Endothelial cell of umbilical vein (primary cell): ENCODE data around the gene SIAH1. TPM values are rescaled to one million over a fixed set of nuclear protein-coding genes. Genes with fewer than 3 reads are reported as not detected.
A peak's percentile ranks its signal among the peaks of the same experiment; 100 is the strongest.

Experiments used
- BruUV-seq: library from RNA; stranded (reverse); fragments of 400-500 nt; replicated peaks from 2 replicates; lab custom pipeline; 2021; lab: Mats Ljungman, UMichigan
- CTCF ChIA-PET: fragments of 300-600, 350-600 bp; sonication (Branson Sonifier 250); formaldehyde crosslinking; loops from one replicate; lab custom pipeline; 2021; ENCODE audit warnings: antibody characterized with exemption, inconsistent platforms; lab: Charles Lee
- POLR2A ChIA-PET: fragments of 300-600, 350-600 bp; sonication (Branson Sonifier 250); formaldehyde crosslinking; loops from one replicate; lab custom pipeline; 2021; ENCODE audit warnings: antibody characterized with exemption, inconsistent platforms; lab: Charles Lee
- DNase-seq: peaks from one replicate; pipeline ENCODE4 v3.0.0-alpha.2; 2011; ENCODE audit warnings: low read depth, low spot score
- FAIRE-seq: peaks from 2 replicates; lab custom pipeline; 2011; peaks lifted over from hg19 to GRCh38; lab: Jason Lieb, UNC
- H2AFZ ChIP-seq: 2 replicates; pipeline ENCODE4 v1.6.0; 2012; ENCODE audit warnings: low read depth, low read length, control low read depth, inconsistent platforms
- H3K27ac ChIP-seq: 2 replicates; pipeline ENCODE4 v1.5.1; 2011; ENCODE audit warnings: low read depth, mild to moderate bottlenecking, control low read depth, low read length, moderate library complexity; ENCODE audit not compliant: insufficient read depth
- H3K27me3 ChIP-seq, 2 experiments: 2 replicates each; pipeline versions ENCODE4 v1.6.0 to v1.6.1; 2011; ENCODE audit warnings: low read length in 2 of 2, mixed read lengths in 1 of 2; ENCODE audit not compliant: control insufficient read depth in 2 of 2, insufficient read depth in 2 of 2
- H3K36me3 ChIP-seq, 2 experiments: 2 replicates in 1 of 2; 3 replicates in 1 of 2; pipeline ENCODE4 v1.5.1; 2011; ENCODE audit warnings: low read length in 2 of 2, mild to moderate bottlenecking in 1 of 2, moderate library complexity in 1 of 2; ENCODE audit not compliant: control insufficient read depth in 2 of 2, insufficient read depth in 2 of 2; ENCODE audit errors: extremely low read depth in 1 of 2
- H3K4me1 ChIP-seq: 3 replicates; pipeline ENCODE4 v1.5.1; 2011; ENCODE audit warnings: mild to moderate bottlenecking, low read length; ENCODE audit not compliant: control insufficient read depth, insufficient read depth; ENCODE audit errors: extremely low read depth
- H3K4me2 ChIP-seq: 2 replicates; pipeline ENCODE4 v1.6.1; 2011; ENCODE audit warnings: low read length, control low read depth, mixed read lengths; ENCODE audit not compliant: insufficient read depth
- H3K4me3 ChIP-seq, 3 experiments: fragments of 200-600 bp in 1 of 3; sonication (generic), shearing (Covaris generic) in 1 of 3; replicated peaks in 1 of 3; 2 replicates each; pipeline ENCODE4 v1.5.1; 2011 to 2016; ENCODE audit warnings: control low read depth in 3 of 3, low read length in 3 of 3, mild to moderate bottlenecking in 2 of 3, inconsistent platforms in 1 of 3, low read depth in 1 of 3, moderate library complexity in 1 of 3; ENCODE audit not compliant: insufficient read depth in 1 of 3
- H3K79me2 ChIP-seq: 2 replicates; pipeline ENCODE4 v1.6.0; 2012; ENCODE audit warnings: low read length, inconsistent platforms; ENCODE audit not compliant: control insufficient read depth, insufficient read depth
- H3K9ac ChIP-seq: replicated peaks from 2 replicates; pipeline ENCODE3; 2011; ENCODE audit warnings: low read length, control low read depth; ENCODE audit not compliant: insufficient read depth; ENCODE audit errors: extremely low read depth
- H3K9me1 ChIP-seq: replicated peaks from 3 replicates; pipeline ENCODE4 v1.6.0; 2011; ENCODE audit warnings: mild to moderate bottlenecking, low read length; ENCODE audit not compliant: control insufficient read depth, insufficient read depth; ENCODE audit errors: extremely low read depth
- H3K9me3 ChIP-seq: replicated peaks from 2 replicates; pipeline ENCODE4 v1.5.1; 2012; ENCODE audit warnings: low read length, inconsistent platforms; ENCODE audit not compliant: control insufficient read depth, insufficient read depth
- H4K20me1 ChIP-seq: replicated peaks from 2 replicates; pipeline ENCODE3; 2011; ENCODE audit warnings: mild to moderate bottlenecking, low read length; ENCODE audit not compliant: control insufficient read depth, insufficient read depth; ENCODE audit errors: extremely low read depth
- CTCF ChIP-seq, 2 donors: IDR thresholded peaks; 1 replicate in 1 of 2; 2 replicates in 1 of 2; pipeline ENCODE4 v1.5.1; 2011; ENCODE audit warnings: low read length in 2 of 2, mild to moderate bottlenecking in 2 of 2, moderate library complexity in 2 of 2, control low read depth in 1 of 2, inconsistent platforms in 1 of 2, low read depth in 1 of 2; ENCODE audit not compliant: insufficient read depth in 1 of 2; ENCODE audit errors: extremely low read depth in 1 of 2
- EZH2 ChIP-seq: IDR thresholded peaks from 2 replicates; pipeline ENCODE4 v1.6.1; 2012; ENCODE audit warnings: borderline replicate concordance, low read depth, mild to moderate bottlenecking, moderate library complexity, low read length, inconsistent platforms; ENCODE audit not compliant: severe bottlenecking
- FOS ChIP-seq: IDR thresholded peaks from 2 replicates; pipeline ENCODE4 v1.6.1; 2011; ENCODE audit warnings: mild to moderate bottlenecking, low read length, moderate library complexity, borderline replicate concordance; ENCODE audit not compliant: insufficient read depth
- GATA2 ChIP-seq: IDR thresholded peaks from 2 replicates; pipeline ENCODE4 v1.7.0; 2011; ENCODE audit warnings: low read depth, mild to moderate bottlenecking, moderate library complexity, mixed read lengths, low read length; ENCODE audit not compliant: insufficient read length, insufficient read depth
- JUN ChIP-seq: IDR thresholded peaks from 2 replicates; pipeline ENCODE4 v1.6.1; 2011; ENCODE audit warnings: borderline replicate concordance, low read depth; ENCODE audit not compliant: insufficient read length, insufficient read depth
- MAX ChIP-seq: IDR thresholded peaks from 2 replicates; pipeline ENCODE4 v1.6.1; 2011; ENCODE audit not compliant: insufficient read depth, insufficient read length
- MYC ChIP-seq: IDR thresholded peaks from one replicate; pipeline ENCODE4 v1.6.1; 2011; ENCODE audit warnings: mild to moderate bottlenecking, low read depth, low read length
- POLR2A ChIP-seq: IDR thresholded peaks from 2 replicates; pipeline ENCODE4 v1.6.1; 2012; ENCODE audit warnings: low read depth, mild to moderate bottlenecking, control low read depth, low read length
- POLR2AphosphoS5 ChIP-seq: IDR thresholded peaks from 2 replicates; pipeline ENCODE4 v1.6.1; 2012; ENCODE audit warnings: low read depth, mild to moderate bottlenecking, control low read depth, low read length, moderate library complexity; ENCODE audit not compliant: insufficient read depth
- dilution Hi-C: fragments of 300-500 bp; cut with MboI; formaldehyde crosslinking; loops from one replicate; pipeline ENCODE4 v1.15.0; 2019; ENCODE audit warnings: low sequenced_read_pairs; ENCODE audit not compliant: extremely low pct_ligation_motif_present
- intact Hi-C: fragments of 100-400 bp; cut with micrococcal nuclease; formaldehyde crosslinking; loops from one replicate; pipeline ENCODE4 v1.10.0; 2022
- polyA plus RNA-seq, 4 experiments: library from polyadenylated mRNA; depleted of rRNA in 3 of 4; stranded (reverse) in 3 of 4; unstranded in 1 of 4; fragments of >200 nt; gene quantifications; 2 replicates each; pipeline versions ENCODE4 v1.2.1 to v1.2.3, GENCODE V29; 2011 to 2012; ENCODE audit warnings: missing spikeins in 1 of 4
- total RNA-seq: library from RNA; stranded (reverse); gene quantifications from 2 replicates; pipeline ENCODE4 v1.2.3, GENCODE V29; 2021

Gene SIAH1
- total and polyA plus RNA-seq, 2 donors (not counting 3 experiments of a cell fraction or from before 2014, with no cell fraction given), result 14.4 to 19.9 TPM

- DNase-seq (no peak), FAIRE-seq (no peak)
- H3K79me2 ChIP-seq, result peaks cover 86% of the 10 kb centered on the region
- H3K9ac ChIP-seq, result no peak overlapping the region
- peaks cover 14% of the 10 kb centered on the region for H4K20me1 ChIP-seq
- BruUV-seq, result no TSS peak
- H3K9me1 ChIP-seq, result no peaks in the 10 kb centered on the region
- dilution Hi-C loops (no loop called here), intact Hi-C loops (loop anchor here (5.0 to 10.0 kb wide), 3 partner anchors 177 to 1390 kb away; partner anchors contain the start of gene DNAJA2)
- H3K4me2 ChIP-seq, result peak overlapping the region; percentile 61
- TF ChIP-seq MAX, result no peak
- TF ChIP-seq GATA2, result no peak
- no peak for TF ChIP-seq EZH2
- TF ChIP-seq JUN, result no peak
- no peak for TF ChIP-seq MYC
- no peak for TF ChIP-seq POLR2AphosphoS5
- TF ChIP-seq FOS, result no peak
- no peak for TF ChIP-seq POLR2A
- TF ChIP-seq CTCF (IDR thresholded peaks at IDR 0.05; ENCODE audit: extremely low read depth in 1 of 2, insufficient read depth in 1 of 2, low read depth in 1 of 2, low read length in 2 of 2), result no peak
- CTCF ChIA-PET, result interaction anchor here (0.8 to 5.3 kb wide), 12 partner anchors 9 to 265 kb away, joined by 3 to 39 read pairs (median 7); partner anchors contain the start of gene SIAH1
- peak overlapping the region in 1 of 3 experiments; percentile 3 for H3K4me3 ChIP-seq
- no peak overlapping the region for H2AFZ ChIP-seq
- no peak overlapping the region for H3K27ac ChIP-seq
- no peaks in the 10 kb centered on the region for H3K27me3 ChIP-seq
- POLR2A ChIA-PET, result interaction anchor here (1.4 to 1.7 kb wide), 2 partner anchors 19 to 258 kb away, joined by 4 to 6 read pairs; no protein-coding TSS in a partner anchor
- H3K9me3 ChIP-seq, result no peaks in the 10 kb centered on the region
- peaks cover 14% of the 10 kb centered on the region for H3K4me1 ChIP-seq
- H3K36me3 ChIP-seq, result peaks cover 0 to 5% of the 10 kb centered on the region in 2 experiments
Measured at GRCh38 chr16:48365025-48365600, 20.1 kb downstream of the SIAH1 start.
